ENCODE data around the gene PLEKHA6.

PLEKHA6 gene

GRCh38 chr1:204176049-204176448, 183.7 kb downstream of the PLEKHA6 start:
- no peak for DNase-seq

DNA sequence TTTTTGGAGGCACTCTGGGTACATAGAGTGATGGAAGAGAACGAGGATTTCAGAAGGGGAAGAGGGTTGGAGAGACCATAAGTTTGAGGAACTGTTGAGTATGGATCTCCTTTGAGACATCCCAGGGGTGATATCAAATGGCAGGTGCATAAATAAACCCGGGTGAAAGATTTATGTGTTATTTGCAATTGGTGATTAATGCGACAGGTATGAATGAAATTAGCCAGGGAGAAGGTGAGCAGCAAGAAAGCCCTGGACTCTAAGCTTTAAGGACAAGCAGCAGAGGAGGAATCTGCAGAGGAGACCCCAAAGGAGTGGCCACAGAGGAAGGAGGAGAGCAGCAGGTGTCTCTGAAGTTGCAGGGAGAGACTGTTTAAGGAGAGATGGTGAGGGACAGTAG, 184.8 kb downstream of the PLEKHA6 start:
- no peak for DNase-seq

- DNase-seq: no peak
Measured at GRCh38 chr1:204172404-204173029, 187.2 kb downstream of the PLEKHA6 start.

DNA sequence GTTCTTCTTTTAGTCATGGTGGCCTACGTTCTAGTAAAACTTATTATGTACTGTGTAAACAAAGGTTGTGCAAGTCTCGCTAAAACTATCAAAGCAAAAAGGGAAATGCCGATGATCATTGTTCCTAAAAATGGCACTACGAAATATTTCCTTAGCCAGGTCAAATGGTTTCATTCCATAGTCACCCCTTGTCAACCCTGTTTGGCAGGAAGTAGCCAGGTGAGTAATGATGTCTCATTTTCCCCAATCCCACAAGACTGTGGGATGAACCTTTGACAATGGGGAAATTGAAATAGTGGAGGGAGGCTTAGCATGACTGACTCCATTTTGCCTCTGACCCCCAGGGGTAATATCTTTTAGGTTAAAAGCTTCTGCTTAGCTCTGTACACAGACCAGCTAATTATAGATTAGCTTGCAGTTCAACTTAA, 188.0 kb downstream of the PLEKHA6 start:
- DNase-seq: no peak

DNA sequence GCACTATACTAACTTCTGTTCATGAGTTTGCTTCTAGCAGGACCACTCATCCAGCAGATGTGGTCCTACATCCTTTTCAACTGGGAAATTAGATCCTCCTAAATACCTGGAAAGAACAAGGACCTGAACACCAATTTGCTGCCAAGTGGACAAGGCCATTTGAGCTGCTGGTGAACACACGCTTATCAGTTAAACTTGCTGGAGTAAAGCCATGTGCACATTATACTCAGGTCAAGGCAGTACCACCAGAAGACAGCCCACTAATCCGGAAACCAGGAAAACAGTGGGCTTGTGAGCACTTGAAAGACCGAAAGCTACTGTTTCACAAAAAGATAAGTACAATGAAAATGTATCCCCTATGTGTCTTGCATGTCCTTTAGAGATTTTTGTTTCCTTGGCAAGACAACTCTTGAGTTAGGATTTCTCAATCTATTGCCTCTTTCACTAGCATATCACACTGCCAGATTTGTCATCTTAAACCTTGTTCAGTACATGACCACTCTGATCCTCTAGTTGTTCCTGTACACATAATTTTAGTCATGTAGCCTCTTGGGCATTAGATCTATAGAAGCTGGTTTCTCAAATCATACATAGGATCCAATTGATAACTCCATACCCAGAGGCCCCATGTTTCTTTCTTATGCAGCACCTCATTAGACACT, 189.1 kb downstream of the PLEKHA6 start:
- no peak for DNase-seq

- DNase-seq: no peak
Measured at GRCh38 chr1:204169858-204170257, 189.9 kb downstream of the PLEKHA6 start.

All from effector CD4-positive, alpha-beta T cell (primary cell).